Fibroblast of upper back skin (primary cell): ENCODE data around the gene TRIO.

ENCODE experiments used
- DNase-seq: peaks from one replicate; pipeline ENCODE4 v3.0.0-alpha.2; 2013

The TRIO gene

DNA sequence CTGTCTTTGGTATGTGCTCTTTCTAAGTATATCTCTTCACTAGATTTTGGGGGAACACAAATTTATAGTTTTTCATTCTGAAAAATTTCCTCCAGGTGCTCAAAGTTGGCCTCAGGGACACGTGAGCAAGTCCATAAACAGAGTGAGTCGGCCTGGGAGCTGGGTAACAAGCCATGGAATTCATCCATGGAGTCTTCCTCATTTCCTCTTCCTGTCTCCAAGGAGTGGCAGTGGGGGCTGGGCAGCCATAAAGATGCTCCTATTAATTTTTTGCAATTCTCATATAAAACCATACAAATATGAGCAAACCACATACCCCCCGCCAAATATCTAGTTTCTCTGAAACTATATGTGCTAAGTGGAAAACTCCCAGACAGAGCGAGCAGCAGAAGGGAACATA is 301.9 kb downstream of the TRIO start:
- peak; percentile 65 for DNase-seq

GRCh38 chr5:14445576-14446290 is 302.6 kb downstream of the TRIO start:
- peak; percentile 79 for DNase-seq

GRCh38 chr5:14447958-14448911 is 305.1 kb downstream of the TRIO start:
- DNase-seq, result peak; percentile 64

GRCh38 chr5:14449052-14449661 is 306.0 kb downstream of the TRIO start:
- peak; percentile 97 for DNase-seq

DNA sequence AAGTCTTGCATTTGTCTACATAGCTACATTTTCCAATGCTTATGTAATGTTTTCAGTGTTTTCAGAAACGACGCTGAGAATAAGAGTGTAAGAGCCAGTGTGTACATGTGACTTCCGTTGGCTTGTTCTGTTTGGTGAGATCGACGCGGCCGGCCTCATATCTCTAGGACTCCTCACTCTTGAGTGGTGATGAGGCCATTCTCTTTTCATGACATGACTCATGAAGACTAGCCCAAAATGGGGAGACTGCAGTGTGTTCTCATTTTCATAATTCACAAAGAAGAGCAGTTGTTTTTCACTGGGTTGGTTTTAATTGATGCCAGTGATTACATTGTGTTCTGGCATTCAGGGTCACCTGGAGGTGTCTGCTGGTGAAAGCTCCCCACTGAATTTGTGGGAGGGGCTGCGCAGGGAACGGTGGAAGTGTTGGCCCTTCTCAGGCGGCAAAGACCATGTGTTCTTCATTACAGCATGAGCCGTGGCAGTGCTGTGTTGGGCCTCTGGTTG is 306.9 kb downstream of the TRIO start:
- peak; percentile 97 for DNase-seq

GRCh38 chr5:14450742-14451141 is 307.6 kb downstream of the TRIO start:
- no peak for DNase-seq

- DNase-seq, result no peak
These were observed 308.7 kb downstream of the TRIO start for GRCh38 chr5:14451871-14452270.

DNA sequence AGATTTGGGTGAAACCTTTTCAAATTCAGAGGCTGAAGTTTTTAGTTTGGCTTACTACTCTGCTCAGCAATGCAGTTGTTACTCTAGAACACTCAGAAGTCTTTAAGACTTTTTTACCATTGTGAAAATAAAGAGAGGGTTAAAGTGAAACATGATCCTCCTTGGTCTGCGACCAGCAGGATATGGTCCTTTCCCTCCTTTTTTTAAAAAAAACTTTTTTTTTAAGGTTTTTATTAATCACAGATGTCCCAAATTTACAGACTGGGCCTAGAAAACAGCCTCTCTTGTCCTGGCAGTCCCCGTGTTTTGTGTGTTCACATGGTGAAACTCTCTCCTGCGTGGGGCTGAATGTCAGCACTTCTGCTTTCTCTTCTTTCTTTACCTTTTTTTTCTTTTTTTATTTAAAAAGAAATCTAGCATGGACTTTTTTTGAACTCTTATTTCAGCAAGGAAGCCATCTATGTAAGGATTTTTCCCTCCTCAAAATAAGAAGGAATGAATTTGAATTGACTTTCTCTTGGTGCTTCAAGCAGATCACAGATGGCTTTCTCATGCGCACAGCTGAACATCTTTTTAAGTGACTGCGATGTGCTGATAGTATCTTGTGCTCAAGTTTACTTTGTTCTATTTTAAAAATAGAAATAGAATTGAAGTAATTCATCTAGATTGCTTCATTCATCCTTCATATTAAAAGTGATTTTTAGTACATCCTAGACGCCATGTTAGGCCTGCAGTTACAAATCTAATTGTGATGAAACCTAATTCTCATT is 309.7 kb downstream of the TRIO start:
- peak; percentile 83 for DNase-seq

- DNase-seq, result peak; percentile 70
These were observed 310.3 kb downstream of the TRIO start for GRCh38 chr5:14453481-14453880.

GRCh38 chr5:14455814-14456321 is 312.7 kb downstream of the TRIO start:
- no peak for DNase-seq

DNA sequence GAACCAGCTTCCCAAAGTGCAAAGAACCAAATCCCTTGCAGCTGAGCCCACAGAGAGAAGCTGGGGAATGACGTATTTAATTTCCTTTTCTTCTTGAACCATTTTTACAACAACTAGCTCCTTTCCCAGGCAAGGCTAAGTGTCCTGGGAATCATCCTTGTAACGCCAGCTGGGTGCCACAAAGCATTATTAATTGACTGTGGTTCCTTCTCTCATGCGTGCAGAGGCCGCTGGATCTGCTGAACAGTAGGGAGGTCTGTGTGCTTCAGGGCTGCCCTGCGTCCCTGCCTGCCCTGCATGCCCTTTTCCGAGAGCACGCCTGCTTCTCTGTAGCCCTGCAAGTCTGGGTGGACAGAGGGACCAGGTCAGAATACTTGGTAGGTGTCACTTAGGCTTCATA is 314.3 kb downstream of the TRIO start:
- no peak for DNase-seq

GRCh38 chr5:14458414-14458813 is 315.3 kb downstream of the TRIO start:
- no peak for DNase-seq

DNA sequence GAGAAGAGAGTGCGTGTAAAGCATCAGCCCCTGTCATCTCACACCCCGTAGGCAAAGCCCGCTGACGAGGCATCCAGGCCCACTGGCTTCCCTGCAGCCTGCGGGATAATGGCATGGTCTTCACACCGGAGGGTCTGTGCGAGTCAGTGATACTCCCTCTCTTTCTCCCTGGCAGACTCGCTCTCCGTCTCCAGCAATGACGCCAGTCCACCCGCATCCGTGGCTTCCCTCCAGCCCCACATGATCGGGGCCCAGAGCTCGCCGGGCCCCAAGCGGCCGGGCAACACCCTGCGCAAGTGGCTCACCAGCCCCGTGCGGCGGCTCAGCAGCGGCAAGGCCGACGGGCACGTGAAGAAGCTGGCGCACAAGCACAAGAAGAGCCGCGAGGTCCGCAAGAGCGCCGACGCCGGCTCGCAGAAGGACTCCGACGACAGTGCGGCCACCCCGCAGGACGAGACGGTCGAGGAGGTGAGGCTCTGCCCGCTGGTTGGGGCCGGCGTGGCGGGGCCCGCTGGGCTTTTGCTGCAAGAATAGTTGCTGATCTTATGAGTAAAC is 317.8 kb downstream of the TRIO start:
- DNase-seq, result no peak

GRCh38 chr5:14462681-14463080 is 319.5 kb downstream of the TRIO start:
- DNase-seq, result no peak

DNA sequence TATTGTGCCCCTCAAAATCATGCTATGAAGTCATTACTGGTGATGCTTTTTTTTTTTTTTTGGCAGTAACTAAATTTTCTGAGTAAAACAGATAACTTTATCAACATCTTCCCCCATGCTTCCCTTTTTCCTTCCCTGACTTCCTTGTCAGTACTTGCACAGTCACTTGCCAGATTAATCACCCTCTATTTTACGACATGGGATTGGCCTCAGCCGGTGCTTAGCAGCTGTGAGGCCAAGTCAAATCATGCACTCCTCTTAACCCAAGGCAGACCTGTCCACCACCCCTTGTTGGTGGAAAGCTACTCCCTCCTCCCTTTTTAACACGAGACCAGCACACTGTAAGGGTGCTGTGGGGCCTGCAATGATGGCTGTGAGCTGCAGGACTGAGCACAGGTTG is 320.5 kb downstream of the TRIO start:
- peak; percentile 59 for DNase-seq

DNA sequence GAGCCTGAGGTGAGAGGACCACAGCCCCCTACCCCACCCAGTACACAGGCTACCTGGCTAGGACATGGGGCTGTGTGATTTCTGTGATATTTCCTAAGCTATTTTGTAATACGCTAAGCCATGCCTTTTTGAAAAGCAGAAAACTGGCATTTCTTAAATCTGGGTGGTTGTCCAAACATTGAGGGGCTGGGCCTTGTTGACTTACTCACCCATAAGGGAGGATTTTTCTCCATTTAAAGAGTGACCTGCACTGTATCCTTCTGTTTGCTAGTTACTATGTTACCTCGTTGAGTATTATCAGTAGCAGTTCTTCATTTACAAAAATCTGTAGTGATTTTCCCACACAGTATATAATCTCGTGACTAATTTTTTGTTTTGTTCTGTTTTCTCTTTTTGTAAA is 321.0 kb downstream of the TRIO start:
- DNase-seq, result no peak

GRCh38 chr5:14464671-14465070 is 321.5 kb downstream of the TRIO start:
- no peak for DNase-seq

DNA sequence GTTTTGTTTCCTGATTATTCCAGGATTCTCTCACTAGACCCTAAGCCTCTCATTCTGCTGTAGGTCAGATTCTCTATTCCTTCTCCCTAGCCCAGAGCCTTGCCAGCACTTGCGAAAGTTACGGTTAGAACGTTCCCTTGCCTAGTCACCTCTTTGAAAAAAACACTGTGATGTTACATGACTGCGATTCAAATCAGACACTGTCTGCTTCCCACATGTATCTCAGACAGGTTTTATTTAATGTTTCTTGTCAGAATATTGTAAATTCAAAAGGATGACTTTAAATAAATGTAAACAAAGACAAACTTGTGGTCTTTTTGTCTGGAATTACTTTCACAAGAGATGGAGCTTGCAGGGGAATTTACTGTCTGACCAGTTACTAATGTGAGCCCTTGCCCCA is 322.0 kb downstream of the TRIO start:
- peak; percentile 86 for DNase-seq

DNA sequence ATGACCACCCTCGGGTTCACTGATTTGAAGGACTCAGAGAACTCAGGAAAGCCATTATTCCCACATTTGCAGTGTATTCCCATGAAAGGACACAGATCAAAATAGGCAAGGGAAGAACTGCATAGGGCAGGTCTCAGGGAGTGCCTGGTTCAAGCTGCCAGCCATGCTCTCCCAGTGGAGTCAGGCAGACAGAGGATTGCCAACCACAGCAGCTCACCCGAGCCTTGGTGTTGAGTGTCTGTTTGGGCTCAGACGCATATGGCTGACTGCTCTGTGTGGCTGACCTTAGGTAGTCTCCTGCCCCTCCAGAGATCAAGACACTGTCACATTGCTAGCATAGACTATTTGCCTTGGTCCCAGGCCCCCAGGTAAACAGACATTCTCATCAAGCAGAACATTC is 322.6 kb downstream of the TRIO start:
- DNase-seq, result no peak

DNA sequence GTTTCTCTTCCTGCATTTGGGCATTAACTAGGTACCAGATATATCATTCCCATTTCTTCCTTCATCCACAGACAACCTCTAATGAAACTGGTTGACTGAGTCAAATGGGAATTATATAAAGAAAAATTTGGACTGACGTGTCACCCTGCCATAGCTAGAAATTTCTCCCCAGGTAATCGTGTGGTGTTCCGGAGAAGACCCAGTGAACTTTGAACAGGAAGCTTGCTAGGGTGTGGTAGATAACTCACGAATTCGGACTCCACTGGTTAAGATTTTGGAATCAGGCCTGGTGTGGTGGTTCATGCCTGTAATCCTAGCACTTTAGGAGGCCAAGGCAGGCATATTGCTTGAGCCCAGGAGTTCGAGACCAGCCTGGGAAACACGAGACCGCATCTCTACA is 324.1 kb downstream of the TRIO start:
- DNase-seq, result no peak

- DNase-seq, result peak; percentile 80
These were observed 324.7 kb downstream of the TRIO start for GRCh38 chr5:14467886-14468285.
